Activated CD4-positive, alpha-beta T cell treated with anti-CD3 and anti-CD28 coated beads, Interleukin-2, Interleukin-6, amounts not matched to agents 100 ng/mL and 50 ng/mL, durations not matched to agents 16 hours and 8 hours (primary cell): ENCODE results near the gene EXOC3.
"Not testable (repeated sequence)": the region's sequence is repeated elsewhere in the genome, so short reads cannot be mapped to it uniquely, and the experiment has no call there.

Experiments
- DNase-seq: peaks from one replicate; pipeline ENCODE4 v3.0.0-alpha.2; 2020

The EXOC3 gene

DNA sequence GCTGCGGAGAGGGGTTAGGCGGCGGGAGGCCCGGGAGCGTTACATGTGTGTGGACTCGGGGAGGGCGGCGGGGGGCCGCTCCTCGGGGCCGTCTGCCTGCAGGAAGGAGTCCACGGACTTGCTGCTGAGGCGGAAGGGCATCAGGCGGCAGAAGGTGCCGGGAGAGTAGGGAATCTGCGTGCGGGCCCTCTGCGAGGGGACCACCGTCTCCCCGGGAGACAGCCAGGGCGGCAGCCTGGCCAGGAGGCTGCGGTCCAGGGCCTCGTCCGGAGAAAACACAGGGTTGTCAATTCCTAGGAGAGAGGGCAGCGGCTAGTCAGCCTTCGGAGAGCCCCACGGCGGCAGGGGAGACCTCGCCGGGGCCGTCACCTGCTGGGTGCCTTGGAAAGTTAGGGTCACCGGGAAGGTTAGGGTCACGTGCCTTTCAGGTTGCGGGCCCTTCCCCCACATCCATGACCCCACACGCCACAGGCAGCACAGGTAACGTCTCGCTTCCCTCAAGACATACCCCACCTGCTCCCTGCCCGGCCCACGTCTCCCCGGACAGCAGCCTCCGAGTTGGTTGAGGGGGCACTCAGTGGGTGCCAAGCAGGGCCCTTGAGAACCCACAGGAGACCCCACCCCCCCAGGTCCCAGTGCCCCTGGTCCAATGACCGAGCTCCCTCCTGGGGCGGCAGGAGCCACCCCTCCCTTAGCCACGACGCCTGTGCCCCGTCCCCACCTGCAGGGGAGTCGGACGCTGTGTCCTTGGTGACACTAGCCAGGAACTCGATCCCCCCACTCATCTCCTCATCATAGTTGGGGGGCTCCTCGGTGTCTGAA is 32.1 kb downstream of the EXOC3 start:
- no peak for DNase-seq

DNA sequence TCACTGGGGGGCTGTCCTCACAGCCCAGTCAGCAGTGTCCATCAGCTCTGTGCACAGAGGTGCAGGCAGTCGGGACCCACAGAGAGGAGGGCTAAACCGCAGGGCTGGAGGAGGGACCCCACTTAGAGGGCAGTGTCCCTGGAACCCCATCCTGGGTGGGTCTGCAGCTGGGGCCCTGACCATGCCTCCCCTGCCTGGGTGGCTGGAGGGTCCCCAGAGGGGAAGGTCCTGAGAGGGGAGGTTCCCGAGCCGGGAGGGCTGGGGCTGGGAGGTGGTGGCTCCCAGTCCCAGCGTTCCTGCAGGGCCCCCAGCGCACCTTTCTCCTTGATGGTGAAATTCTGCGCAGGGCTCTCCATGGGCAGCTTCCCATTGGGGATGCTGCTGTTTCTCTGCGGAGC is 32.7 kb downstream of the EXOC3 start:
- no peak for DNase-seq

DNA sequence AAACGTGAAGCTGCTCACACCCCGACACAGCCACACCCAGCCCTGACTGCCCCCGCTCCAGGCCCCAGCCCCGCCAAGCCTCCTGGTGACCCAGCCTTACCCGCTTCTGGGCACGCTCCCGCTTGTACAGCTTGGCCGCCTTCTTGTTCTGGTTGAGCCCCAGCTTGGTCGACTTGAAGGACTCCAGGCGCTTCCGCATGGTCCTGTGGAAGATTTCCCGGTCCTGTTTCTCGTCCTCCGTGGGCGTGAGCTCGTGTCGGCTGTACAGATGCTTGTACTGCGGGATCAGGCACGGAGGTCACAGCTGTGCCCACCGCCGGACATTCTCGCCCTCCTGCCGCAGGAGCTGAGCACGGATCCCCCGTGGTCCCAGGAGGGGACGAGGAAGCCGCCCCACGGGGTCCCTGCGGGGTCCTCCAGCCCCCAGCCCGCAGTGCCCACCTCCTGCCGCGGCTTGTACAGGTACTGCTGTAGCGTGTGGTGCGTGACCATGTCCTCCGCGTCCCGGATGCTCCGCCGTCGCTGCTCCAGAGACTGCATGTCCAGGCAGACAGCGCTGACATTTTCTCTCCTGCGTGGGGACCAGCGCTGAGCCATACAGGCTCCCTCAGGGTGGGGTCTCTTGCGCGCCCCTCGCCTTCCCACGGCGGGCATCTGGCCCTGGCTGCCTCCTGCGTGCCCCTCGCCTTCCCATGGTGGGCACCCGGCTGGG is 33.3 kb downstream of the EXOC3 start:
- DNase-seq, result no peak

DNA sequence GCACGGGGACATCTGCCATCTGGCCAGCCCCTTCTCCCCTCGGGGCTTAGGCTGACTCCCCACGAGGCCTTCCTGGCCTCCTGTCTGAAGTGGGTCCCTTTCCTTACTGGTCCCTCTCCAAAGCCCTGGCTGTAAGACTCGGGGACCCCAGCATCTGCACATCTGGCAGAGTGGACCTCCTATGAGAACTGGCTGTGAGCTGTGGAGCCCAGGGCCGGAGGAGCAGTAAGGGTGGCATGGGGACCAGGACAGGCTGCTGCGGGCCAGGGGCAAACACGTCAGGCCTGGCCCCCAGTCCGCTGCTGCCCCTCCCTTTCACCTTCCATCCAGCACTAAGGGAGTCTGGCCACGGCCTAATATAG is 33.8 kb downstream of the EXOC3 start:
- DNase-seq, result no peak

- no peak for DNase-seq
These were observed 34.3 kb downstream of the EXOC3 start for GRCh38 chr5:477247-477646.

GRCh38 chr5:477871-478270 is 34.9 kb downstream of the EXOC3 start:
- DNase-seq, result no peak

- no peak for DNase-seq
These were observed 35.5 kb downstream of the EXOC3 start for GRCh38 chr5:478369-478981.

GRCh38 chr5:478982-479535 is 36.1 kb downstream of the EXOC3 start:
- DNase-seq, result no peak

DNA sequence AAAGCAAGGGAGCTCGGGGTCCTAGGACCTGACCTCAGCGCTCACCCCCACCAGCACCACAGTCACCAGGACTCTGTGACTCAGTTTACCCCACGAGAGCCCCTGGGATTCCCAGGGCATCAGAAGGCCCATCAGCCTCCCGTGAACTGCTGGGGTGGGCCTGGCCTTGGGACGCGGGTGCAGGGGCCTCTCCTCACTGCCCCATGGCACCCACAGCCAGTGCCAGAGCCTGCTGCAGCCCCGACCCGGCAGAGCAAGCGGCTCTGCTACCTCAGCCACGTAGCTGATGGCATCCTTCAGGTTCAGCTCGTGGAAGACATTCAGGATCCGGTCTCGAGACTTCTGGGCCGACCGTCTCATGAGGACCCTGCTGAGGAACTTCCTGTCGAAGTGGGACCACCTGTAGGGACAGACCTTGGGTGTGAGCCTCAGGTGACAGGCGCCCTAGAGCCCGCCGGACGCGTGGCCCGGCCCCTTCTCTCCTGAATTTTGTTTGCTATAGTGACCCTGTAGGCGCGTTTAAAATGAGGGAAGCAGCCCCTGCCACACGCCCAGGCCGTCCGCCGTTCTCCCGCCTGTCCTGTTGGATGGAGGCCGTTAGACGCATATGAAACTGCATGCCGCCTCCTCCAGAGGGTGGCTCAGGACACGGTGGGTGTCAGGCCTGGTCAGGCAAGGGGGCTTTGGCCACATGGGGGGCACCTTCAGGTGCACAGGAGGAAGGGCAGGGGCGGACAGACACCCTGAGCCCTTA is 36.8 kb downstream of the EXOC3 start:
- no peak for DNase-seq

DNA sequence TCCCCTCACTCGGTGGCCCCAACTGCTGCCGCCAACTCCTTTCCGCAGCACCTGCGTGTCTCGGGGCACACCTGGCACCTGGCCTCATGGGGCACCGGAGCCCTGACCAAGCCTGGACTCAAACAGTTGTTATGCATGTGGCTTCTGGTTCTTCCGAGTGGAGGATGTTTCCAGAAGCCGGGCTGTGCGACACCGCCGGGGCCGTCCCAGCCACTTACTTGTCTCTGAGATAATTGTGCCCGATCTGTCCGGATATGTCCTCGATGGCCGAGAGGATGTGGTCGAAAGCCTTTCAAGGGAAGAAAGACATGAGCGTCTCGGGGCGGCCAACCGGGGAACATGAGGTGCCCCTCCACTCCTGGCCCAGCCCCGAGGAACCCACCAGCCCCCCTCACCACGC is 38.4 kb downstream of the EXOC3 start:
- DNase-seq, result no peak

DNA sequence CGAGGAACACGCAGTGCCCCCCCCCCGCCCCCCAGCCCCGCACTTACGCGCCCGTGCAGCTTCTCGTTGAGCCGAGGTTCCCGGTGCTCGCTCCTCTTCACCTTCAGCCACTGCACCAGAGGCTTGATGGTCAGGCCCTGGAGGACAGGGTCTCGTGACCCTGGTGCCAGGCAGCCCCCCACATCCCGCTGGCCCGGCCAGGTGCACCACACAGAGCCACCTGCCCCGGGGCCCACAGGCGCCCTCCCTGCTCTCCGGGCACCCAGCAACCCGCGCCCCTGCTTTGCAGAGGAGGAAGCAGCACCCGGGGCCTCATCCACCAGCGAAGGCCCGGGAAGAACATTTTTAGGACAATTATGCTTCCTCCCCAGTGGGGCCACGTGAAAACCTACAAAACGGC is 39.0 kb downstream of the EXOC3 start:
- no peak for DNase-seq

- DNase-seq, result no peak
These were observed 39.5 kb downstream of the EXOC3 start for GRCh38 chr5:482506-482905.

GRCh38 chr5:483011-483410 is 40.0 kb downstream of the EXOC3 start:
- no peak for DNase-seq

- no peak for DNase-seq
These were observed 40.6 kb downstream of the EXOC3 start for GRCh38 chr5:483434-484140.

GRCh38 chr5:484556-484955 is 41.6 kb downstream of the EXOC3 start:
- no peak for DNase-seq

DNA sequence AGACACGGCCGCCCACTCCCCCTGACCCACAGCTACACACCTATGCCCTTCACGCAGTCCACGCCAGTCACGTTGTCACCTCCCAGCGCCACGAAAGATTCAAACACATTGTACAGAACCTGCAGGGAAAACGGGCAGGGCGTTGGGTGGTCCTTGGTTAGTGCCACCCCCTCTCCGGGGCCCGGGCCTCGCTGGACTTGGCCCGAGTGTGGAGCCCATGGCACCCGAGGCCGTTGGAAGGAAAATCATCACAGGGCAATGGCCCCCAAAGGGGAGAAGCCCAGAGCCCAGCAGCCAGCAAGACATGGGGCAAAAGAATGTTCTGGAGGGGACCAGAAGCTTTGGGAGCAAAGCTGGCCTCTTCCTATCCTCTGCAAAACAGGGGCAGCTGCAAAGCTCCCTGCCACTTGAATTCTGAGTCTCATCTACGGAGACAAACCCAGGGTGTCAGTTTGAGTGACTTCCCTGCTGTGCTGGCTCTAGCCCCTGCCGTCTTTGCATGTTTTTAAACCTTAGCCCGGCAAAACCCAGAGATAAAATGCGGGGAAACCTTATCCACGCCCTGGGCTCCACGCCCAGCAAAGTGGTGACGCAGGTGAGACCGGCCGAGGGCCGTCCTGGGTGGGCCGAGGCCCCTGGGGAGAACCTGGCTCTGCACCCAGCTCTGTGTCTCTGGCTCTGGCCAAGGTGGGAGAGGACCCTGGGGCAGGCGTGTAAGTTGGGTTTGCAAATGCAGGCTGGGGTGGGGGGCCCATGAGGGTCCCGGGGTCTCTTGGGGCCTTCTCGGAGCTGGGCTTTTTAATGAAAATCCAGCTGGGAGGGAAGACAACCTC is 42.4 kb downstream of the EXOC3 start:
- DNase-seq, result no peak

DNA sequence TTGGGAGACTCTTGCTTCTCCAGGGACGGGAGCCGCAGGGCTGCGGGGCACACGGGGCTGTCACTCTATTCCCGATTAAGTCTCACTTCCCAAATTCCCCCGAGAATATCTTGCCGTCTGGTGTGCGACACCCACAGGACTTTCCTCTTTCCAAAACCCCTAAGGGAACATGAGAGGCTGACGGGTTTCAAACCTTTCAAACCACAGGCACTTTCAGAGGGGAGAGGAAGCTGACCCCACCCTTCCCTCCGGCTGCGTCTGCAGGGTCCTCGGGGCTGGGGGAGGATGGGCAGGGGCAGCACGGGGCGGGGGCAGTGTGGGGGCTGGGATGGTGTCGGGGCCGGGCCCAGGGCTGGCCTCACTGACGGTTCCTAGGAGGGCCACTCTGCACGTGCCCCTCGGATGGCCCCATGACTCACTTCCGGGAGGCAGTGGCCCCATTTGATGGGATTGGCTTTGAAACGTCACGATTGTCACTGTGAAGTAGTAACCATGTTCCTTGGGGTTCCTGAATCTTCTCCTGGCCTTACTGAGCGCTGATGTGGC is 43.0 kb downstream of the EXOC3 start:
- DNase-seq, result no peak

DNA sequence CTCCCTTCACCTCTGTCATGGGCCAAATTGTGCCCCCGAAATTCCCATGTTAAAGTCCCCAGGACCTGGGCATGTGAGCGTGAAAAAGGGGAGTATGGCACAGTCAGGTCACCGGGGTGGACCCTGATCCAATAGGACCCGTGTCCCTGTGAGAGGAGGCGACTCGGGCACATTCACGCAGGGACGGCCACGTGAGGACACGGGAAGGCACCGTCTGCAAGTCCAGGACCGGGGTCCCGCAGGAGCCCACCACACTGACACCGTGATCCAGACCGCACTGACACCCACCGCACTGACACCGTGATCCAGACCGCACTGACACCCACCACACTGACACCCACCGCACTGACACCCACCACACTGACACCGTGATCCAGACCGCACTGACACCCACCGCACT is 43.6 kb downstream of the EXOC3 start:
- not testable (repeated sequence) for DNase-seq

- no peak for DNase-seq
These were observed 45.3 kb downstream of the EXOC3 start for GRCh38 chr5:488241-488640.

DNA sequence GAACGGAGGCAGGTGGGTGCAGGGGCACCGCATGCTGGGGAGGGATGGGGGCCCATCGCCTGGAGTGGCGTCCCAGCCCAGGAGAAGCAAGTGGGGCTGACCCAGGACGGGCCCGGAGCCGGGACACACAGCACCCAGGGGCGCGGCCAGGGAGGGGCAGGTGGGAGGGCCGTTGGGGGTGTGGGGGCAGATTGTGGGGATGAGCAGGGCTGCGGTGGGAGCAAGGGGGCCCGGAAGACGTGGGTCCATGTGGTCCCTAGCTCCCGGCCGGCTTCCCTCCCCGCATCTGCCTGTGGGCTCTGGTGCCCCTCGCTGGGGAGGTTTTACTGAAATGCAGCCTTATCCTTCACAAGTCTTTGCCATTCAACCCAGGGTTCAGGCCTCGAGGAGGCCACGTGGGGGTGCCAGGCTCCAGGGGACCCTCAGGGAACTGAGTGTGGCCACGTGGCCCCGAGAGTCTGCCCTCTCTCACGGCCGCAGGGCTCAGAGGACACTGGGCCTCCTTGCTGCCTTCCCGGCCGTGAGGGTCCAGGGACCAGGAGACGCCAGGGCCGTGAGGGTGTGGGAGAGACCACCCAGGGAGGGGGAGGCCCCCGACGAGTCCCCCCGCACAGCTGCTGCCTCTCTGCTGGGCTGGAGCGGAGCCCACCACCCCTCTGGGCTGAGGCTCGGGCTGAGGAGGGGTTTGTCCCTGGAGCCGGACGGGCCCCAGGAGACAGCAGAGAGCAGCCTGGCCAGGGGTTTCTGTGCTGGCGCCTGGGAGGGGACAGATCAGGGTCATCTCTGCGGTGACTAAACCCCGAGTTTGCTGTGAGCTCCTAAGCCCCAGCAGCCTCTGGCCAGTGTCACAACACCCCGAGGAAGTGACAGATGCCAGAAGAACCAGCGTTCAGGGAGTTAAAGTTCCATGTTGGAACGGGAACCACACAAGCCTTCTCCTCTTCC is 46.0 kb downstream of the EXOC3 start:
- DNase-seq, result no peak
